Astrocyte (in vitro differentiated cells and primary cell): ENCODE data around the gene SPZ1. TPM values are rescaled to one million over a fixed set of nuclear protein-coding genes. Genes with fewer than 3 reads are reported as not detected.

Experiments used
- DNase-seq: peaks from one replicate; pipeline ENCODE4 v3.0.0-alpha.2; 2010; ENCODE audit warnings: low read depth
- FAIRE-seq: peaks from 2 replicates; lab custom pipeline; 2011; peaks lifted over from hg19 to GRCh38; lab: Jason Lieb, UNC
- H2AFZ ChIP-seq: 2 replicates; pipeline ENCODE4 v1.6.0; 2012; ENCODE audit warnings: low read depth, low read length, inconsistent platforms
- H3K27ac ChIP-seq: 2 replicates; pipeline ENCODE4 v1.5.1; 2011; ENCODE audit warnings: low read depth, low read length, inconsistent platforms
- H3K27me3 ChIP-seq: 2 replicates; pipeline ENCODE4 v1.6.0; 2011; ENCODE audit warnings: low read length, inconsistent platforms; ENCODE audit not compliant: insufficient read depth
- H3K36me3 ChIP-seq: 2 replicates; pipeline ENCODE4 v1.5.1; 2011; ENCODE audit warnings: low read length, inconsistent platforms; ENCODE audit not compliant: insufficient read depth
- H3K4me1 ChIP-seq: 2 replicates; pipeline ENCODE4 v1.5.1; 2011; ENCODE audit warnings: low read length, inconsistent platforms; ENCODE audit not compliant: insufficient read depth
- H3K4me2 ChIP-seq: 2 replicates; pipeline ENCODE4 v1.6.0; 2012; ENCODE audit warnings: low read length, inconsistent platforms
- H3K4me3 ChIP-seq: 2 replicates; pipeline ENCODE4 v1.5.1; 2011; ENCODE audit warnings: low read depth, mild to moderate bottlenecking, low read length, inconsistent platforms; ENCODE audit not compliant: insufficient read depth
- H3K79me2 ChIP-seq: 2 replicates; pipeline ENCODE4 v1.6.0; 2012; ENCODE audit warnings: mild to moderate bottlenecking, low read length, inconsistent platforms; ENCODE audit not compliant: insufficient read depth
- H3K9ac ChIP-seq: 2 replicates; pipeline ENCODE4 v1.6.0; 2012; ENCODE audit warnings: mild to moderate bottlenecking, low read length, inconsistent platforms
- H3K9me3 ChIP-seq: 2 replicates; pipeline ENCODE4 v1.5.1; 2012; ENCODE audit warnings: low read depth, mild to moderate bottlenecking, low read length, inconsistent platforms; ENCODE audit not compliant: insufficient read depth
- H4K20me1 ChIP-seq: 2 replicates; pipeline ENCODE4 v1.6.0; 2012; ENCODE audit warnings: low read length, inconsistent platforms; ENCODE audit not compliant: insufficient read depth
- H3K27ac Mint-ChIP-seq: one replicate; pipeline ENCODE4 v1.8.0; 2021; ENCODE audit warnings: mild to moderate bottlenecking, mixed read lengths; ENCODE audit not compliant: unreplicated experiment
- H3K27me3 Mint-ChIP-seq: one replicate; pipeline ENCODE4 v1.8.0; 2021; ENCODE audit warnings: low read depth, mixed read lengths; ENCODE audit not compliant: unreplicated experiment
- H3K36me3 Mint-ChIP-seq: one replicate; pipeline ENCODE4 v1.8.0; 2021; ENCODE audit warnings: low read depth, mixed read lengths; ENCODE audit not compliant: unreplicated experiment
- H3K4me1 Mint-ChIP-seq: one replicate; pipeline ENCODE4 v1.8.0; 2021; ENCODE audit warnings: low read depth, mixed read lengths; ENCODE audit not compliant: unreplicated experiment
- H3K4me3 Mint-ChIP-seq: one replicate; pipeline ENCODE4 v1.8.0; 2021; ENCODE audit warnings: mild to moderate bottlenecking, moderate library complexity, mixed read lengths; ENCODE audit not compliant: unreplicated experiment
- H3K9me3 Mint-ChIP-seq: one replicate; pipeline ENCODE4 v1.8.0; 2021; ENCODE audit warnings: mild to moderate bottlenecking, mixed read lengths; ENCODE audit not compliant: unreplicated experiment
- CTCF ChIP-seq: IDR thresholded peaks from 2 replicates; pipeline ENCODE4 v1.5.1; 2011; ENCODE audit warnings: low read depth, mild to moderate bottlenecking, inconsistent platforms, low read length, moderate library complexity; ENCODE audit not compliant: insufficient read depth
- EZH2 ChIP-seq: IDR thresholded peaks from 2 replicates; pipeline ENCODE4 v1.6.1; 2012; ENCODE audit warnings: mild to moderate bottlenecking, low read length, inconsistent platforms; ENCODE audit not compliant: insufficient read depth
- total RNA-seq: library from RNA; stranded (reverse); gene quantifications from 2 replicates; pipeline ENCODE4 v1.2.1, GENCODE V29; 2021

Gene SPZ1
- total RNA-seq, 1 donor from 2014 or later: not detected

- Mint-ChIP-seq H3K4me1 (no peaks in the 10 kb centered on the region), H3K36me3 (no peaks in the 10 kb centered on the region), H3K4me3 (no peak overlapping the region), H3K27ac (no peak overlapping the region), H3K27me3 (no peaks in the 10 kb centered on the region), H3K9me3 (no peaks in the 10 kb centered on the region)
- H3K4me2 ChIP-seq: no peak overlapping the region
- no peaks in the 10 kb centered on the region for H3K4me1 ChIP-seq
- no peak overlapping the region for H2AFZ ChIP-seq
- H3K27ac ChIP-seq: no peak overlapping the region
- H3K79me2 ChIP-seq: no peaks in the 10 kb centered on the region
- H3K36me3 ChIP-seq: no peaks in the 10 kb centered on the region
- no peak overlapping the region for H3K4me3 ChIP-seq
- no peak overlapping the region for H3K9ac ChIP-seq
- DNase-seq (no peak), FAIRE-seq (no peak)
- H4K20me1 ChIP-seq: no peaks in the 10 kb centered on the region
- H3K27me3 ChIP-seq: no peaks in the 10 kb centered on the region
- no peak for TF ChIP-seq EZH2
- TF ChIP-seq CTCF: no peak
- no peaks in the 10 kb centered on the region for H3K9me3 ChIP-seq
These were observed 43.6 kb upstream of the SPZ1 start for GRCh38 chr5:80276186-80276585.

GRCh38 chr5:80277191-80277590, 42.6 kb upstream of the SPZ1 start:
- H3K4me3 Mint-ChIP-seq: no peak overlapping the region
- no peaks in the 10 kb centered on the region for H3K79me2 ChIP-seq
- H4K20me1 ChIP-seq: no peaks in the 10 kb centered on the region
- no peaks in the 10 kb centered on the region for H3K9me3 ChIP-seq
- FAIRE-seq (no peak), DNase-seq (no peak)
- H3K9ac ChIP-seq: no peak overlapping the region
- H2AFZ ChIP-seq: no peak overlapping the region
- no peaks in the 10 kb centered on the region for H3K27me3 Mint-ChIP-seq
- no peaks in the 10 kb centered on the region for H3K9me3 Mint-ChIP-seq
- H3K4me2 ChIP-seq: no peak overlapping the region
- H3K27me3 ChIP-seq: no peaks in the 10 kb centered on the region
- H3K27ac Mint-ChIP-seq: no peak overlapping the region
- H3K4me1 Mint-ChIP-seq: no peaks in the 10 kb centered on the region
- no peaks in the 10 kb centered on the region for H3K4me1 ChIP-seq
- H3K36me3 Mint-ChIP-seq: no peaks in the 10 kb centered on the region
- TF ChIP-seq EZH2: no peak
- TF ChIP-seq CTCF: no peak
- H3K27ac ChIP-seq: no peak overlapping the region
- H3K36me3 ChIP-seq: no peaks in the 10 kb centered on the region
- H3K4me3 ChIP-seq: no peak overlapping the region

GRCh38 chr5:80282054-80282453, 37.7 kb upstream of the SPZ1 start:
- Histone ChIP-seq H3K27ac (no peak overlapping the region), H3K4me2 (no peak overlapping the region), H3K4me3 (no peak overlapping the region), H3K79me2 (no peaks in the 10 kb centered on the region), H4K20me1 (no peaks in the 10 kb centered on the region), H3K4me1 (no peaks in the 10 kb centered on the region), H3K9me3 (no peaks in the 10 kb centered on the region), H3K9ac (no peak overlapping the region), H3K27me3 (no peaks in the 10 kb centered on the region), H2AFZ (no peak overlapping the region), H3K36me3 (no peaks in the 10 kb centered on the region)
- no peaks in the 10 kb centered on the region for H3K27me3 Mint-ChIP-seq
- H3K4me3 Mint-ChIP-seq: no peak overlapping the region
- TF ChIP-seq CTCF: no peak
- TF ChIP-seq EZH2: no peak
- no peaks in the 10 kb centered on the region for H3K9me3 Mint-ChIP-seq
- DNase-seq (no peak), FAIRE-seq (no peak)
- no peaks in the 10 kb centered on the region for H3K36me3 Mint-ChIP-seq
- H3K4me1 Mint-ChIP-seq: no peaks in the 10 kb centered on the region
- no peak overlapping the region for H3K27ac Mint-ChIP-seq
